NCI-H1417 treated with DMSO at 0.1 percent for 48 hours (cell line): ENCODE measurements around the gene ROGDI.

Experiments used
- DNase-seq: peaks from one replicate; lab custom pipeline; 2025; lab: John Stamatoyannopoulos, UW

The ROGDI gene

DNA sequence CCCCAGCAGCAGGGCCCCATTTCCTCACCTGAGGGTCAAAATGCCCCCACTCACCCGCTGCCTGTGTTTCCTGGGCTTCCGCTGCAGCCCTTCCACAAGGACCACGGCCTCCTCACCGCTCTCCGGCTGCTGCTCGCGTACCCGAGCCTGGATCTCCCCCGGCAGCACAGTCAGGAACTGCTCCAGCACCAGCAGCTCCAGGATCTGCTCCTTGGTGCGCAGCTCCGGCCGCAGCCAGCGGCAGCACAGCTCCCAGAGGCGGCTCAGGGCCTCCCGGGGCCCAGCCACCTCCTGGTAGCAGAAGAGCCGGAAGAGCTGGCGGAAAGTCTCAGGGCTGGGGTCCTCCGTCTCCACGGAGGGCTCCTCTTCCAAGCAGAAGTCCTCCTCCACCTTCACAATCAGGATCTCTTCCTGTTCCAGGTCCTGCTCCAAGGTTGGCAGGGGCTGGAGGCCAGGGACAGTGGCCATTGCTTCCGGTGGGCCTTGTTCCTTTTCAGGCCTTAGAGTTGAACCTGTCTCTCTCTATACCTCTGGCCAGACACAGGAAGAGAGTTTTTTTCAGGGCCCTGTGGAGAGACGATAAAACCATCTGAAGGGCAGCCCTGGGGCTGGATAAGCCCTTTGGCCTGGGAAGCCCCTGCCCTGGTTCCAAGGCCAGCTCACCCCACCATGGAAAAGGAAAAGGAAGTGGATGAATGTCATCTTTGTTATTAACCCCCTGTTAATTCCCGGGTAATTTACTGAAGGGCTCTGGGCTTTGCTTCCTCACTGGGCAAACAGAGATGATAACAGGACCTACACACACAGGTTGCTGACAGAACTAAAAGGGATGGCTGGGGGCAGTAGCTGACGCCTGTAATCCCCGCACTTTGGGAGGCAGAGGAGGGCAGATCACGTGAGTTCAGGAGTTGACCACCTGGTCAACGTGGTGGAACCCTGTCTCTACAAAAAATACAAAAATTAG, 36.6 kb downstream of the ROGDI start:
- DNase-seq, result no peak

DNA sequence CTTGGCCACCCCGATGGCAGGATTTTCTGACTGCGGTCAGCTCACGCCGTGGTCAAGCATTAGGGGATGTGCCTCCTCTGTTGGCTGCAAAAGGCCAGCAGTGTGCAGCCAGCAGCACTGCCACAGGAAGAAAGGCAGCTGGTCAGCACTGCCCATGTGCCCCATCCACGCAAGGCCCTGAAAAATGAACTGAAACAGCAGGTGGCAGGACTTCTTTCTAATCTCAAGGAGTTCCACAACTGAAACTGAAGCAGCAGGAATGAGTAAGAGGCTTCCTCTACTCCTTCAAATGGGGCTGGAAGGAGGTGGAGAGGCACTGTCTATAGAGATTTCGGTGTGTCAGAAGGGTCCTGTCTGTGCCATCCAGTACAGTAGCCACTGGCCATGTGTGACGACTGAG, 38.6 kb downstream of the ROGDI start:
- no peak for DNase-seq

DNA sequence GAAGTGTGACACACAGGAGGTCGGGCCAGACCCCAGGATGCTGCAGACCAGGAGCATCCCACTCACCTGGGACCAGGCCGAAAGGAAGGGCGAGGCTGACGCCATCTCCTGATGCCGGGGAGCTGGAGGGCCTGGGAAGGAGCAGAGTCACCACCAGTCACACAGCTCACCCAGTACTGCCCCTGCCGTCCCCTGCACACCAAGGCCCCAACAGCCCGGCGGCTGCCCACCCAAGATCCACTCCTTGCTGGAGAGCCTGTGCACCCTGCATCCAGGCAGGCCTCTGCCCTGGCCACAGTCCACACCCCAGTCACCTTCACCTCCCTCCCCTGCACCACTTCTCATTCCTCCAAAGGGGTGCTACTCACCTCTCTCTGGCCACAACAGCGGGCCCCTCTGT, 40.2 kb downstream of the ROGDI start:
- DNase-seq, result no peak

DNA sequence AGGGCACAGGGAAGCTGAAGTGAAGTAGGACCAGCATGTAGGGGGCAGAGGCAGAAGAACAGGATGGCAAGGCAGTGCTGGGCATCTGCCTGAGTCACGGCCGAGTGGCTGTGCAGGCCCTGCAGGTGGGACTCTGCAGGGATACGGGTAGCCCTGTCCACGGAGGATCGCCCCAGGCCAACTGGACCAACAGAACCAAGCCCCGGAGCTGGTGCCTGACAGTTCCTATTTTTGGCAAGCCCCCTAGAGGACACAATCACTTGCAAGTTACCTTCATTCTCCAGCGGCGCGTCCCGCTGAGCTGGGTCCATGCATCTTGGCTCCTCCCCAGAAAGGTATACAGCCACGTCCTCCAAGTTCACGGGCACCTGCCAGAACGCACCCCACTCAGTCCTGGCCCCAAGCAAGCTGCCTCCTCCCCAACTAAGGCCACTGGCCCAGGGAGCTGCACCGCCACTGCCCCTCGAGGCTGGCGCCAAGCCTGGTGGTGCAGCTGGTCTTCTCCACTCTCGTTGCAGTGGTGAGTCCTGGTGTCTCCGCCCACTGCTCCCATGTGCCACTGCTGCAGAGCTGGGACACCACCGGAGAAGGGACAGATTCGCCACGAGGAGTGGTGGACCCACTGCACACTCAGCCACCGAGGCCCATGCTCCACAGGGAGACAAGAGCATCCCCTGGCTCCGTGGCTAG, 42.1 kb downstream of the ROGDI start:
- DNase-seq, result no peak

DNA sequence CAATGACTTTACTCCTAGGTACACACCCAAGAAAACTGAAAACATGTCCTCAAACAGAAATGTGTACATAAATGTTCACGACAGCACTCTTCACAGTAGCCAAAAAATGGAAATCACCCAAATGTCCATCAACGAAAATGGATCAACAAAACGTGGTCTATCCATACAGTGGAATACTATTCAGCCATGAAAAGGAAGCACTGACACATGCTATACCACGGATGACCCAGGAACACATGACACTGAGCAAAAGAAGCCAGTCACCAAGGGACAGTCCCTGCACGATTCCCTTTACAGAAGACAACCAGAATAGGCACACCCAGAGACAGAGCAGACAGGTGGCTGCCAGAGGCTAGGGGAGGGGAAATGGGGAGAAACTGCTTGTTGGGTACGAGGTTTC, 46.7 kb downstream of the ROGDI start:
- no peak for DNase-seq

DNA sequence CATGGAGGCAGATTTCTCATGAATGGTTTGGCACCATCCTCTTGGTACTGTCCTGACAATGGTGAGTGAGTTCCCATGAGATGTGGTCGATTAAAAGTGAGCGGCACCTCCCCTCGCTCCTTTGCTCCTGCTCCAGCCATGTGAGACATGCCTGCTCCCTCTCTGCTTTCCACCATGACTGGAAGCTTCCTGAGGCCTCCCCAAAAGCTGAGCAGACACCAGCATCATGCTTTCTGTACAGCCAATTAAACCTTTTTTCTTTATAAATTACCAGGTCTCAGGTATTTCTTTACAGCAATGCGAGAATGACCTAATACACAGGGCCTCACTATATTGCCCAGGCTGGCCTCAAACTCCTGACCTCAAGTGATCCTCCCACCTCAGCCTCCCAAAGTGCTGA, 47.6 kb downstream of the ROGDI start:
- DNase-seq, result no peak

DNA sequence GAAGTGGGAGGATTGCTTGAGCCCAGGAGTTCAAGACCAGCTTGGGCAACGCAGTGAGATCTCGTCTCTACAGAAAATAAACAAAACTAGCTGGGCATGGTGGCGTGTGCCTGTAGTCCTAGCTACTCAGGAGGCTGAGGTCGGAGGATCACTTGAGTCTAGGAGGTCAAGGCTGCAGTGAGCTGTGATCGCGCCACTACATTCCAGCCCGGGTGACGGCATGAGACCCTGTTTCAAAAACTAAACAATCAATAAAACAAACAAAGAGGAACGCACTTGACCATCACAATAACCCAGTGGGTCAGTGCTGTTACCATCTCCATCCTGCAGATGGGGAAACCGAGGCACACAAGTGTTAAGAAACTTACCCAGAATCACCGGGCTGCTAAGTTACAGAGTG, 49.2 kb downstream of the ROGDI start:
- no peak for DNase-seq

DNA sequence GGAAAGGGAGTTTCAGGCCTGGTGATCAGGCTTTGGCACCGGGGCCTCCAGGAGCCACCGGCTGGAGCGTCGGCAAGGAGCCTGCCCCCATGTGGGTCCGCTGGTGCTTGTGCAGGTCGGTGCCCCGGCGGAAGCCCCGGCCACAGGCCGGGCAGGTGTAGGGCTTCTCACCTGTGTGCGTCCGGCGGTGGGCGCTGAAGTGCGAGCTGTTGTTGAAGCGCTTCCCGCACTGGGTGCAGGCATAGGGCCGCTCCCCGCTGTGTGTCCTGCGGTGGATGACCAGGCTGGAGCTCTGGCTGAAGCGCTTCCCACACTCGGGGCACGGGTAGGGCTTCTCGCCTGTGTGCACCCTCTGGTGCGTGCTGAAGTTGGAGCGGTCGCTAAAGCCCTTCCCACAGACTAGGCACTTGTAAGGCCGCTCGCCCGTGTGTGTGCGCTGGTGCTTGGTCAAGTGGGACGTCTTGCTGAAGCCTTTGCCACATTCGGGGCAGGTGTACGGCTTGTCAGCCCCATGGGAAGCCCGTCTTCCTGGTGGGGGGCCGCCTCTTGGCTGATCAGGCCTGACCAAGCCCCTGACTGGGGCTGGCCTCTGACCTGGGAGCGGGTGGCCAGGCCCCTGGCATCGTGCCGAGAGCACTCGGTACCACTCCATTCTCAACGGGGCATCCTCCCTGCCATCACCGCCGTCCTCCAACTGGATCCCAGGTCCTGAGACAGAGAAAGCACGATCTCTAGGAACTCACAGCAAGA, 49.9 kb downstream of the ROGDI start:
- no peak for DNase-seq

DNA sequence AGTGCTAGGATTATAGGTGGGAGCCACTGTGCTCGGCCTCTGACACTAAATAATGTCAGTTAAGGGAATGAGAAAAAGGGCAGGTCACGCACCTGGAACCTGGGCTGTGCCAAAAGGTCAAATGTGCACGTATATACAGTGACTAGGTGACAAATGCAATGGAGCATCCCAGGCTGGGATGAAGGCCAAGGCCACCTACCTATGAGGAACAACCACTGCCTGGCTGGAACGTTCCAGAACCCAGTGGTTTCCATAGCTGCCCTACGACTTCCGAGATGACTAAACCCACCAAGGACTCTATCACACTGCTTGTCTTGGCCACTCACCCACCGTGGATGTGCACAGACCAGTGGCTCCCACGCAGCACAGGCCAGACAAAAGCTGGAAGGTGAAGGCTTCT, 51.5 kb downstream of the ROGDI start:
- DNase-seq, result no peak

DNA sequence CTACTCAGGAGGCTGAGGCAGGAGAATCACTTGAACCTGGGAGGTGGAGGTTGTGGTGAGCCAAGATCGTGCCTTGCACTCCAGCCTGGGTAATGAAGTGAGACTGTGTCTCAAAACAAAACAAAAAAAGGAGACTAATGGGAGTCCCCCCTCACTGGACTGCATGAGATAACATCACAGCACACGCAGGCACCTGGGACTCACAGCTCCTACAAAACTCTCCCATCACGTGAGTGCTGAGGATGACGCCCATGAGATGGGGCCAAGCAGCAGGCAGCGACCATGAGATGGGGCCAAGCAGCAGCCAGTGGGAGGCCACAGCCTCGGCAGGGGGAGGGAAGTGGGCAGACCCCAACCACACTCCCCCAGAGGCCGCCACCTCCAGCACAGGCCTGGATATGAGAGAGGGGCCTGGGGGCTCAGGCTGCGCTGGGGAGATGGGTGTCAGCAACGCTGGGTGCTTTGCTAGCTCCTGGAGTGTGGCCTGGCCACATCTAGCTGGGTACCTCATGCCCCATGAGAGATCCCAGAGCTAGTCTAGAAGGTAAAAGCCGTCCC, 52.7 kb downstream of the ROGDI start:
- no peak for DNase-seq

DNA sequence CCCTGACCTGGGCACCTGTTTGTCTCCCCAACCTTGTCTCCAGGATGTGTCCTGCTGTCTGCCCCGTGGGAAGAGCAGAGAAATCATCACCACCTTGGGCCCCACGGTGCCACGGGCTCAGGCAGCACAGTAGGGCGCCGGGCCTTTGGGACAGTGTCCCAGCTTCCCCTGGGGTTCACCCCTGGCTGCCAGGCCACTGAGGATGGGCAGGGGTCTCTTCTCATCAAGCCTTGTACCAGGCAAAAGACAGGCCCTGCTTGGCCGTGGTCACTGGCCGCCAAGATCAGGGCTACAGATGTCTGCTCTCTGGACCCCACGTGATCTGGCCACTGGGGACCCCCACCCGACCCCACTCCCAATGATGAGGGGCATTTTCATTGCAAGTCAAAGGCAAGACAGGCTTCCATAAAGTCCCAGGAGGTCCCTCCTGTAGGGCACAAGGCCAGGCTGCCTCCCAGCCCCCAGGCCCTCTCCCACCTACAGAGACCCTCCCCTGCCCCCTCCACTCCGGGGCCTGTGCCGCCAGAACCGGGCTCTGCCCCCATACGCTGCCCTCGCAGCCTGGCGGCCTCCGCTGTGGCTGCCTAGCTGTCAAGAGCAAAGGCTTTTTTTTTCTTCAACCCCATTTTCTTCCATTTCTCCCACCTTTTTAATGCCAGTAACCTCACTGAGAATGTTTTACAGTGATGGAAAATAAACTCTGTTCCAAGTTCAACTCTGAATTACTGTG, 53.6 kb downstream of the ROGDI start:
- DNase-seq, result no peak

DNA sequence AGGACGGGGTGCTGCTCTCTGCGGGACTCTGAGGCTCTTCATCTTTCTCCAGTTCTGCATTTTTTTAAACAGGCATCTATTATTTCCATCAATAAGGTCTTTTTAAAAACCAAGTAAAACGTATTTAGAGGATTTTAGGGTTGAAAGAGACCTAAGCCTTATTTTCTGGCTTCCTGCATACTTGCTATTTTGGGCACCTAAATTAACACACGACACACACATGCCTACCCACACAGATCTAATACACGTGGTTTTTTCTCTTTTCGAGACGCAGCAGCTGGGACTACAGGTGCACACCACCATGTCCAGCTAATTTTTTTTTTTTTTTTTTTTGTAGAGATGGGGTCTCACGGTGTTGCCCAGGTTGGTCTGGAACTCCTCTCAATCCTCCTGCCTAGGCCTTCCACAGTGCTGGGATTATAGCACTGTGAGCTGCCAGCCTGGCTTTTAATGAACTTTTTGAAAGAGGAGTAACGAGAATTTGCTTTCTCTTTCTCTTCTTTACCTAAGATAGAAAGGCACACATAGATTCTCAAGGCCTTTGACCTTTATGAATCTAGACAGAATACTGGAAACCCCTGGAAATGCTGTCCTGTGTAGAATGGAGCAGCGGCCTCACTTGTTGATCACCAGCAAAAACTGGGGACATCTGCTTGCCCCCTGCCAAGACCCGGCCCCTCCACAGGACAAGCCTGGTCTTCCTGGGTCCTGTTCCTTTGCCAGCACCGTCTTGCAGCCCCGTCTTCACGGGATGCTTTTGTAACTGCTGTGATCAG, 54.3 kb downstream of the ROGDI start:
- DNase-seq, result no peak

DNA sequence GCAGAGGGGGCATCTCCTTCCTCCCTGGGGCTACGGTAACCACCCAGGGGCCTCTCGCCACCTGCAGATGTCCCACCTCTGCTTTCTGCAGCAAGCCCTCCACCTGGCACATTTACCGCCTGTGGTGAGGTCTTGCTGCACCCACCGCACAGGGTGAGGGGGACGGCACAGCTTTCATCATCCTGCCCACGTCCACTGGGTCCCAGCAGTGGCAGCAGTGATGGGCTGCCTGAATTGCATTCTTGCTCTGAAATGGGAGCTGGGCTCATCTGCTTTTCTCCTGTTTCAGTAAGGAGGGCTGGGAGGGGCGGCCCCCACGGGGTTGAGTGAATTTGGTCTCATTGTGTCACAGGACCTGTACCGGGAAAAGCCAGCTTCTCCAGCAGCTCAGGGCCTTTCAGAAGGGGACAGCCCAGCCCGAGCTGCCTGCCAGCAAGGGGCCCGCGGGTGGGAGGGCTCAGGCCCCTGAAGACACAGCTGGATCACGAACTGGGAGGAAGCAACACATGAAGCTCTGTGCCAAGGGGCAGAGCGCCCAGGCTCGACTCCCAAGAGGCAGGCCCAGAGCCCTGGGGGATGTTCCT, 55.4 kb downstream of the ROGDI start:
- DNase-seq, result no peak
